Renal pelvis (tissue), 4 donors: ENCODE results near the gene CLINT1. TPM values are rescaled to one million over a fixed set of nuclear protein-coding genes. Genes with fewer than 3 reads are reported as not detected.
"Not testable (repeated sequence)": the region's sequence is repeated elsewhere in the genome, so short reads cannot be mapped to it uniquely, and the experiment has no call there.

Source experiments
- DNase-seq: peaks from one replicate; pipeline ENCODE4 v3.0.0-alpha.2; 2013
- polyA plus RNA-seq, 3 donors: library from polyadenylated mRNA; unstranded; fragments of 120-200 nt; gene quantifications; one replicate each; pipeline ENCODE4 v1.2.1, GENCODE V29; 2013; ENCODE audit not compliant: insufficient read length in 3 of 3

CLINT1 gene
- polyA plus RNA-seq, 3 donors, result 115 to 145 (median 139) TPM

- no peak for DNase-seq
These were observed 12.2 kb upstream of the CLINT1 start for GRCh38 chr5:157870837-157871834.

GRCh38 chr5:157867751-157868387, 8.9 kb upstream of the CLINT1 start:
- no peak for DNase-seq

- DNase-seq, result no peak
These were observed 7.6 kb upstream of the CLINT1 start for GRCh38 chr5:157866536-157866935.

- DNase-seq, result no peak
These were observed 6.8 kb upstream of the CLINT1 start for GRCh38 chr5:157865781-157866180.

- no peak for DNase-seq
These were observed 5.1 kb upstream of the CLINT1 start for GRCh38 chr5:157864067-157864466.

GRCh38 chr5:157862183-157862851, 3.4 kb upstream of the CLINT1 start:
- no peak for DNase-seq

- no peak for DNase-seq
These were observed 2.2 kb upstream of the CLINT1 start for GRCh38 chr5:157860898-157861890.

- no peak for DNase-seq
These were observed 256 bp upstream of the CLINT1 start for GRCh38 chr5:157859227-157859575.

- no peak for DNase-seq
These were observed 974 bp downstream of the CLINT1 start for GRCh38 chr5:157857816-157858526.

- peak; percentile 57 for DNase-seq
These were observed 3.4 kb downstream of the CLINT1 start for GRCh38 chr5:157855404-157855994.

GRCh38 chr5:157853365-157853764, 5.6 kb downstream of the CLINT1 start:
- not testable (repeated sequence) for DNase-seq

GRCh38 chr5:157845914-157846598, 12.9 kb downstream of the CLINT1 start:
- no peak for DNase-seq

GRCh38 chr5:157842787-157843186, 16.2 kb downstream of the CLINT1 start:
- no peak for DNase-seq

- DNase-seq, result no peak
These were observed 16.8 kb downstream of the CLINT1 start for GRCh38 chr5:157842185-157842584.

GRCh38 chr5:157839157-157839795, 19.7 kb downstream of the CLINT1 start:
- no peak for DNase-seq

- no peak for DNase-seq
These were observed 22.7 kb downstream of the CLINT1 start for GRCh38 chr5:157836121-157836753.

GRCh38 chr5:157835041-157835440, 23.9 kb downstream of the CLINT1 start:
- DNase-seq, result no peak

- no peak for DNase-seq
These were observed 29.9 kb downstream of the CLINT1 start for GRCh38 chr5:157828944-157829639.
